BE2C (cell line): ENCODE data around the gene COPB2.

Experiments used
- DNase-seq: peaks from one replicate; pipeline ENCODE4 v3.0.0-alpha.2; 2020
- H3K27me3 ChIP-seq: fragments of 250-450 bp; sonication (Bioruptor Pico); 2 replicates; pipeline ENCODE4 v1.5.1; 2020; ENCODE audit warnings: mild to moderate bottlenecking
- H3K36me3 ChIP-seq: fragments of 250-450 bp; sonication (Bioruptor Pico); 2 replicates; pipeline ENCODE4 v1.5.1; 2020; ENCODE audit warnings: mild to moderate bottlenecking
- H3K4me1 ChIP-seq: fragments of 250-450 bp; sonication (Bioruptor Pico); 2 replicates; pipeline ENCODE4 v1.5.1; 2020
- H3K4me3 ChIP-seq: 2 replicates; pipeline ENCODE4 v1.5.1; 2011; ENCODE audit warnings: low read depth, low read length
- H3K9me3 ChIP-seq: fragments of 250-450 bp; sonication (Bioruptor Pico); 2 replicates; pipeline ENCODE4 v1.5.1; 2020
- CTCF ChIP-seq: IDR thresholded peaks from 2 replicates; pipeline ENCODE4 v1.5.1; 2012; ENCODE audit warnings: mild to moderate bottlenecking, low read depth, low read length

COPB2 gene

GRCh38 chr3:139311557-139311956 lies 77.9 kb downstream of the COPB2 start:
- H3K4me1 ChIP-seq = peaks cover 14% of the 10 kb centered on the region
- H3K36me3 ChIP-seq = no peaks in the 10 kb centered on the region
- no peak for DNase-seq
- no peaks in the 10 kb centered on the region for H3K27me3 ChIP-seq
- no peak overlapping the region for H3K4me3 ChIP-seq
- TF ChIP-seq CTCF = no peak
- no peaks in the 10 kb centered on the region; the same call in 1 of the 2 replicates for H3K9me3 ChIP-seq

GRCh38 chr3:139310474-139310933 lies 78.9 kb downstream of the COPB2 start:
- peaks cover 14% of the 10 kb centered on the region for H3K4me1 ChIP-seq
- no peak overlapping the region for H3K4me3 ChIP-seq
- DNase-seq = no peak
- no peaks in the 10 kb centered on the region for H3K27me3 ChIP-seq
- TF ChIP-seq CTCF = no peak
- no peaks in the 10 kb centered on the region for H3K36me3 ChIP-seq
- no peaks in the 10 kb centered on the region; the same call in 1 of the 2 replicates for H3K9me3 ChIP-seq

- TF ChIP-seq CTCF = no peak
- DNase-seq = no peak
These were observed 79.6 kb downstream of the COPB2 start for GRCh38 chr3:139309880-139310279.

GRCh38 chr3:139309061-139309591 lies 80.3 kb downstream of the COPB2 start:
- no peak for DNase-seq
- TF ChIP-seq CTCF = no peak
- H3K27me3 ChIP-seq = no peaks in the 10 kb centered on the region
- no peak overlapping the region for H3K4me3 ChIP-seq
- no peaks in the 10 kb centered on the region for H3K9me3 ChIP-seq
- H3K4me1 ChIP-seq = peaks cover 14% of the 10 kb centered on the region
- H3K36me3 ChIP-seq = no peaks in the 10 kb centered on the region

More at GRCh38 chr3:139309880-139310279, 79.6 kb downstream of the COPB2 start:
- H3K9me3 ChIP-seq = no peaks in the 10 kb centered on the region; the same call in 1 of the 2 replicates
- H3K27me3 ChIP-seq = no peaks in the 10 kb centered on the region
- H3K4me3 ChIP-seq = no peak overlapping the region
- no peaks in the 10 kb centered on the region for H3K36me3 ChIP-seq
- peaks cover 14% of the 10 kb centered on the region for H3K4me1 ChIP-seq

GRCh38 chr3:139308560-139308959 lies 80.9 kb downstream of the COPB2 start:
- no peak for TF ChIP-seq CTCF
- Histone ChIP-seq H3K9me3 (no peaks in the 10 kb centered on the region), H3K27me3 (no peaks in the 10 kb centered on the region), H3K4me1 (peaks cover 14% of the 10 kb centered on the region), H3K36me3 (no peaks in the 10 kb centered on the region), H3K4me3 (no peak overlapping the region)
- DNase-seq = no peak
